WTC11 (cell line): ENCODE data around the gene DCST2. TPM values are rescaled to one million over a fixed set of nuclear protein-coding genes. Genes with fewer than 3 reads are reported as not detected.
A peak's percentile ranks its signal among the peaks of the same experiment; 100 is the strongest.

Experiments used
- ATF6 ChIP-seq: sonication (generic); formaldehyde crosslinking; IDR thresholded peaks from 2 replicates; pipeline ENCODE4 v1.8.1; 2023; ENCODE audit warnings: mild to moderate bottlenecking, missing genetic modification reagents
- CBFB ChIP-seq: sonication (generic); formaldehyde crosslinking; IDR thresholded peaks from 2 replicates; pipeline ENCODE4 v1.8.1; 2022; ENCODE audit warnings: mild to moderate bottlenecking, low read depth, missing genetic modification reagents
- CREM ChIP-seq: sonication (generic); formaldehyde crosslinking; IDR thresholded peaks from 2 replicates; pipeline ENCODE4 v1.8.1; 2022; ENCODE audit warnings: mild to moderate bottlenecking, missing genetic modification reagents, moderate library complexity
- ELF4 ChIP-seq: sonication (generic); formaldehyde crosslinking; IDR thresholded peaks from 2 replicates; pipeline ENCODE4 v1.8.1; 2022; ENCODE audit warnings: low read depth, mild to moderate bottlenecking, moderate library complexity, missing genetic modification reagents
- ESRRA ChIP-seq: sonication (generic); formaldehyde crosslinking; IDR thresholded peaks from 2 replicates; pipeline ENCODE4 v1.8.1; 2022; ENCODE audit warnings: mild to moderate bottlenecking, missing genetic modification reagents, borderline replicate concordance
- FOXP1 ChIP-seq: sonication (generic); formaldehyde crosslinking; IDR thresholded peaks from 2 replicates; pipeline ENCODE4 v1.8.0; 2022; ENCODE audit warnings: missing genetic modification reagents, mild to moderate bottlenecking, moderate library complexity, borderline replicate concordance
- IRF2 ChIP-seq: sonication (generic); formaldehyde crosslinking; IDR thresholded peaks from 2 replicates; pipeline ENCODE4 v1.8.0; 2022; ENCODE audit warnings: low read depth, missing genetic modification reagents, borderline replicate concordance
- JUN ChIP-seq: sonication (generic); formaldehyde crosslinking; IDR thresholded peaks from 2 replicates; pipeline ENCODE4 v1.8.0; 2023; ENCODE audit warnings: mild to moderate bottlenecking, missing genetic modification reagents
- MAX ChIP-seq: sonication (generic); formaldehyde crosslinking; IDR thresholded peaks from 2 replicates; pipeline ENCODE4 v1.8.0; 2022; ENCODE audit warnings: mild to moderate bottlenecking, missing genetic modification reagents
- NFATC4 ChIP-seq: fragments of 250-450 bp; sonication (Bioruptor Pico); IDR thresholded peaks from 2 replicates; pipeline ENCODE4 v1.9.0; 2021; ENCODE audit warnings: mild to moderate bottlenecking
- NR3C1 ChIP-seq: sonication (generic); formaldehyde crosslinking; conservative IDR thresholded peaks from 2 replicates; pipeline ENCODE4 v1.8.1; 2023; ENCODE audit warnings: low read depth, mild to moderate bottlenecking, missing genetic modification reagents
- PREB ChIP-seq: sonication (generic); formaldehyde crosslinking; IDR thresholded peaks from 2 replicates; pipeline ENCODE4 v1.8.1; 2022; ENCODE audit warnings: mild to moderate bottlenecking, missing genetic modification reagents, moderate library complexity, borderline replicate concordance
- PRRX2 ChIP-seq: fragments of 250-450 bp; sonication (Bioruptor Pico); IDR thresholded peaks from 2 replicates; pipeline ENCODE4 v1.8.0; 2021; ENCODE audit warnings: mild to moderate bottlenecking
- ZBTB21 ChIP-seq: sonication (generic); formaldehyde crosslinking; IDR thresholded peaks from 2 replicates; pipeline ENCODE4 v1.8.1; 2023; ENCODE audit warnings: mild to moderate bottlenecking, missing genetic modification reagents, borderline replicate concordance
- ZNF138 ChIP-seq: sonication (generic); formaldehyde crosslinking; conservative IDR thresholded peaks from 2 replicates; pipeline ENCODE4 v1.8.1; 2022; ENCODE audit warnings: mild to moderate bottlenecking, moderate library complexity, missing genetic modification reagents
- ZNF317 ChIP-seq: sonication (generic); formaldehyde crosslinking; IDR thresholded peaks from 2 replicates; pipeline ENCODE4 v1.8.1; 2023; ENCODE audit warnings: low read depth, mild to moderate bottlenecking, moderate library complexity, missing genetic modification reagents, borderline replicate concordance
- ZNF423 ChIP-seq: fragments of 250-450 bp; sonication (Bioruptor Pico); IDR thresholded peaks from 2 replicates; pipeline ENCODE4 v2.1.2; 2022; ENCODE audit warnings: mild to moderate bottlenecking, moderate library complexity
- total RNA-seq: library from RNA; stranded (reverse); gene quantifications from 3 replicates; pipeline ENCODE4 v1.2.3, GENCODE V29; 2021
- TF ChIP-seq, protein P1 (sequence below): sonication (generic); formaldehyde crosslinking; IDR thresholded peaks from 2 replicates; pipeline ENCODE4 v1.8.0; 2022; ENCODE audit warnings: mild to moderate bottlenecking, missing genetic modification reagents
- TF ChIP-seq, protein P2 (sequence below): sonication (generic); formaldehyde crosslinking; IDR thresholded peaks from 2 replicates; pipeline ENCODE4 v1.8.1; 2022; ENCODE audit warnings: low read depth, missing genetic modification reagents, borderline replicate concordance
- TF ChIP-seq, protein P3 (sequence below): sonication (generic); formaldehyde crosslinking; IDR thresholded peaks from 2 replicates; pipeline ENCODE4 v1.8.0; 2023; ENCODE audit warnings: missing genetic modification reagents
- TF ChIP-seq, protein P4 (sequence below): sonication (generic); formaldehyde crosslinking; IDR thresholded peaks from 2 replicates; pipeline ENCODE4 v1.8.0; 2023; ENCODE audit warnings: mild to moderate bottlenecking, missing genetic modification reagents
- TF ChIP-seq, protein P5 (sequence below): sonication (generic); formaldehyde crosslinking; conservative IDR thresholded peaks from 2 replicates; pipeline ENCODE4 v1.8.1; 2023; ENCODE audit warnings: mild to moderate bottlenecking, low read depth, missing genetic modification reagents, moderate library complexity

DCST2 gene
- total RNA-seq, 1 experiment from 2014 or later, result 0.83 TPM

- TF ChIP-seq JUN (CRISPR knock-in tag) (no peak), IRF2 (no peak), FOXP1 (peak; percentile 42; the same call in 1 of the 2 replicates), ZBTB21 (no peak), MAX (CRISPR knock-in tag) (peak; percentile 85), ESRRA (CRISPR knock-in tag) (no peak), ELF4 (CRISPR knock-in tag) (no peak), ATF6 (CRISPR knock-in tag) (no peak), CBFB (CRISPR knock-in tag) (no peak), NFATC4 (CRISPR knock-in tag) (no peak), ZNF138 (no peak), NR3C1 (CRISPR knock-in tag) (no peak), PRRX2 (CRISPR knock-in tag) (no peak), ZNF317 (CRISPR knock-in tag) (no peak), CREM (CRISPR knock-in tag) (0 out of 2 replicates have a peak, but pooled peaks have one; percentile 44), ZNF423 (no peak), PREB (CRISPR knock-in tag) (no peak)
- TF ChIP-seq, protein P1, sequence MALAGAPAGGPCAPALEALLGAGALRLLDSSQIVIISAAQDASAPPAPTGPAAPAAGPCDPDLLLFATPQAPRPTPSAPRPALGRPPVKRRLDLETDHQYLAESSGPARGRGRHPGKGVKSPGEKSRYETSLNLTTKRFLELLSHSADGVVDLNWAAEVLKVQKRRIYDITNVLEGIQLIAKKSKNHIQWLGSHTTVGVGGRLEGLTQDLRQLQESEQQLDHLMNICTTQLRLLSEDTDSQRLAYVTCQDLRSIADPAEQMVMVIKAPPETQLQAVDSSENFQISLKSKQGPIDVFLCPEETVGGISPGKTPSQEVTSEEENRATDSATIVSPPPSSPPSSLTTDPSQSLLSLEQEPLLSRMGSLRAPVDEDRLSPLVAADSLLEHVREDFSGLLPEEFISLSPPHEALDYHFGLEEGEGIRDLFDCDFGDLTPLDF (CRISPR knock-in tag), result no peak
- TF ChIP-seq, protein P2, sequence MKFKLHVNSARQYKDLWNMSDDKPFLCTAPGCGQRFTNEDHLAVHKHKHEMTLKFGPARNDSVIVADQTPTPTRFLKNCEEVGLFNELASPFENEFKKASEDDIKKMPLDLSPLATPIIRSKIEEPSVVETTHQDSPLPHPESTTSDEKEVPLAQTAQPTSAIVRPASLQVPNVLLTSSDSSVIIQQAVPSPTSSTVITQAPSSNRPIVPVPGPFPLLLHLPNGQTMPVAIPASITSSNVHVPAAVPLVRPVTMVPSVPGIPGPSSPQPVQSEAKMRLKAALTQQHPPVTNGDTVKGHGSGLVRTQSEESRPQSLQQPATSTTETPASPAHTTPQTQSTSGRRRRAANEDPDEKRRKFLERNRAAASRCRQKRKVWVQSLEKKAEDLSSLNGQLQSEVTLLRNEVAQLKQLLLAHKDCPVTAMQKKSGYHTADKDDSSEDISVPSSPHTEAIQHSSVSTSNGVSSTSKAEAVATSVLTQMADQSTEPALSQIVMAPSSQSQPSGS (CRISPR knock-in tag), result no peak
- TF ChIP-seq, protein P3, sequence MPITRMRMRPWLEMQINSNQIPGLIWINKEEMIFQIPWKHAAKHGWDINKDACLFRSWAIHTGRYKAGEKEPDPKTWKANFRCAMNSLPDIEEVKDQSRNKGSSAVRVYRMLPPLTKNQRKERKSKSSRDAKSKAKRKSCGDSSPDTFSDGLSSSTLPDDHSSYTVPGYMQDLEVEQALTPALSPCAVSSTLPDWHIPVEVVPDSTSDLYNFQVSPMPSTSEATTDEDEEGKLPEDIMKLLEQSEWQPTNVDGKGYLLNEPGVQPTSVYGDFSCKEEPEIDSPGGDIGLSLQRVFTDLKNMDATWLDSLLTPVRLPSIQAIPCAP, result no peak
- TF ChIP-seq, protein P4, sequence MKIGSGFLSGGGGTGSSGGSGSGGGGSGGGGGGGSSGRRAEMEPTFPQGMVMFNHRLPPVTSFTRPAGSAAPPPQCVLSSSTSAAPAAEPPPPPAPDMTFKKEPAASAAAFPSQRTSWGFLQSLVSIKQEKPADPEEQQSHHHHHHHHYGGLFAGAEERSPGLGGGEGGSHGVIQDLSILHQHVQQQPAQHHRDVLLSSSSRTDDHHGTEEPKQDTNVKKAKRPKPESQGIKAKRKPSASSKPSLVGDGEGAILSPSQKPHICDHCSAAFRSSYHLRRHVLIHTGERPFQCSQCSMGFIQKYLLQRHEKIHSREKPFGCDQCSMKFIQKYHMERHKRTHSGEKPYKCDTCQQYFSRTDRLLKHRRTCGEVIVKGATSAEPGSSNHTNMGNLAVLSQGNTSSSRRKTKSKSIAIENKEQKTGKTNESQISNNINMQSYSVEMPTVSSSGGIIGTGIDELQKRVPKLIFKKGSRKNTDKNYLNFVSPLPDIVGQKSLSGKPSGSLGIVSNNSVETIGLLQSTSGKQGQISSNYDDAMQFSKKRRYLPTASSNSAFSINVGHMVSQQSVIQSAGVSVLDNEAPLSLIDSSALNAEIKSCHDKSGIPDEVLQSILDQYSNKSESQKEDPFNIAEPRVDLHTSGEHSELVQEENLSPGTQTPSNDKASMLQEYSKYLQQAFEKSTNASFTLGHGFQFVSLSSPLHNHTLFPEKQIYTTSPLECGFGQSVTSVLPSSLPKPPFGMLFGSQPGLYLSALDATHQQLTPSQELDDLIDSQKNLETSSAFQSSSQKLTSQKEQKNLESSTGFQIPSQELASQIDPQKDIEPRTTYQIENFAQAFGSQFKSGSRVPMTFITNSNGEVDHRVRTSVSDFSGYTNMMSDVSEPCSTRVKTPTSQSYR (CRISPR knock-in tag), result no peak
- TF ChIP-seq, protein P5, sequence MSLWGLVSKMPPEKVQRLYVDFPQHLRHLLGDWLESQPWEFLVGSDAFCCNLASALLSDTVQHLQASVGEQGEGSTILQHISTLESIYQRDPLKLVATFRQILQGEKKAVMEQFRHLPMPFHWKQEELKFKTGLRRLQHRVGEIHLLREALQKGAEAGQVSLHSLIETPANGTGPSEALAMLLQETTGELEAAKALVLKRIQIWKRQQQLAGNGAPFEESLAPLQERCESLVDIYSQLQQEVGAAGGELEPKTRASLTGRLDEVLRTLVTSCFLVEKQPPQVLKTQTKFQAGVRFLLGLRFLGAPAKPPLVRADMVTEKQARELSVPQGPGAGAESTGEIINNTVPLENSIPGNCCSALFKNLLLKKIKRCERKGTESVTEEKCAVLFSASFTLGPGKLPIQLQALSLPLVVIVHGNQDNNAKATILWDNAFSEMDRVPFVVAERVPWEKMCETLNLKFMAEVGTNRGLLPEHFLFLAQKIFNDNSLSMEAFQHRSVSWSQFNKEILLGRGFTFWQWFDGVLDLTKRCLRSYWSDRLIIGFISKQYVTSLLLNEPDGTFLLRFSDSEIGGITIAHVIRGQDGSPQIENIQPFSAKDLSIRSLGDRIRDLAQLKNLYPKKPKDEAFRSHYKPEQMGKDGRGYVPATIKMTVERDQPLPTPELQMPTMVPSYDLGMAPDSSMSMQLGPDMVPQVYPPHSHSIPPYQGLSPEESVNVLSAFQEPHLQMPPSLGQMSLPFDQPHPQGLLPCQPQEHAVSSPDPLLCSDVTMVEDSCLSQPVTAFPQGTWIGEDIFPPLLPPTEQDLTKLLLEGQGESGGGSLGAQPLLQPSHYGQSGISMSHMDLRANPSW, result no peak
These were observed 50.5 kb downstream of the DCST2 start, which contains the start of gene FLAD1 (continued) for GRCh38 chr1:154982897-154983648.
